Stimulated activated CD8-positive, alpha-beta memory T cell treated with anti-CD3 and anti-CD28 coated beads, Interleukin-4, amount 100 ng/mL, for 1 hour (primary cell): ENCODE results near the gene SMIM7.

Source experiments
- DNase-seq, 2 donors: peaks; one replicate each; pipeline ENCODE4 v3.0.0-alpha.2; 2020; ENCODE audit warnings: low read depth in 2 of 2, low spot score in 1 of 2

SMIM7 gene

DNA sequence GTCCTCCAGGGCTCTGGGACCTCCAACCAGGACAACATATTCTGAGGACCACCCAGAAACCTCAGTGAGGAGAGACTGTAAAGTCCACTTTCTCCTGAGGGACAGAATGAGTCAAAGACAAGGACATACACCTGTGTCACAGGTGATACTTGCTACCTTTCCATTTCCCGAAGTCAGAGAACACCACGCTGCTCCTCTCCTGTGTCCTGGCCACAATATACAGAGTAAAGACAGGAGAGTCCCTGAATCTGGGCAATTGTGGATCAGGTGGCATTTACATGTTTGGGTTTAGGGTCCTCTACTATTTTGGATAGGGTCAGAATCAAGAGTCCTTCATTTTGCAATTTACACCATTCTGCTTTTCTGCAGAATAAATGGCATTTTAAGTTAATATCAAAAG, 36.9 kb downstream of the SMIM7 start:
- DNase-seq, result no peak

DNA sequence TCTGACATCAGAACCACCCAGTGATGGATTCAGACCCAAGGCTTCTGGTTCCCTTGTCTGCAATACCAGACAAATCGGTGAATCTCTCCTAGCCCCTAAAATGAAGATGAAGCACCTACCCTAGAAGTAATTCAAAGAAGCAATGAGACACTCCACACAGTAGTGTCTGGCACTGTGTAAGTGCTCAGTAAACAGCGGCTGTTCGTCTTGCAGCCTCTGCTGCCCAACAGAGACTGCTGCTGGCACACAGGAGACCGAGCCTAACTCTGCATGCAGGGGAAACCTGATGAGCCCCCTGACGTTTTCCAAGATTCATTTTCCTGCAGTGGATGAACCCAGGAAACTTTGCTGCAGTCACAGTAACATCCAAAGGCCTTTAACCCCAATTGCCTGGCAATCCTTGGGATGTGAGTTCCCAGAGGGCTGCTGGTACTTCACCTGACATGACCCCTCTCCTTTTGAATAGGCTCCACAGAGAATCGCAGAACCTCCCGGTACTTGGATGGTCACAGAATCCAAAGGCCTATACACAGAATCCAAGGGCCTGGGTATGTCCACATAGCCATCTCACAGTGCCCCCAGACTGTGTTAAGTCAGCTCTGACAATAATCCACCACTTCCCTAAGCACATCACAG, 38.7 kb downstream of the SMIM7 start:
- DNase-seq, result no peak

DNA sequence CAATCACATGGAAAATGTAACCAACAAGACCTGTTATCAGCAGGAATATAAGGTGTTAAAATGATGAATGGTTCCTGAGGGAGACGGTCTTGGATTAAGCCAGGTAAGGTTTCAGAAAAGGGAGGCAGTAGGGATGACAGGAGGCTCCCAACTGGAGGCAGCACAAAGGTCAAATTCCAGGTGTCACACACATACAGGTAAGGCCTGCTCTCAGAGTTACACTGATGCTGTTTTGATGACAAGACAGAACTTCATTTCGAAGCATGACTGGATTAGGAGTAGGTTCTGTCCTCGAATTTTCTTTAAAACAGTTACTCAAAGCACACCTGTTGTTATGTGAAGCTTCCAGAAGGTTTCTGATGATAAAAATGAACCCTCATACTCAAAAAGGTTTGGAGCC, 39.4 kb downstream of the SMIM7 start:
- no peak for DNase-seq

DNA sequence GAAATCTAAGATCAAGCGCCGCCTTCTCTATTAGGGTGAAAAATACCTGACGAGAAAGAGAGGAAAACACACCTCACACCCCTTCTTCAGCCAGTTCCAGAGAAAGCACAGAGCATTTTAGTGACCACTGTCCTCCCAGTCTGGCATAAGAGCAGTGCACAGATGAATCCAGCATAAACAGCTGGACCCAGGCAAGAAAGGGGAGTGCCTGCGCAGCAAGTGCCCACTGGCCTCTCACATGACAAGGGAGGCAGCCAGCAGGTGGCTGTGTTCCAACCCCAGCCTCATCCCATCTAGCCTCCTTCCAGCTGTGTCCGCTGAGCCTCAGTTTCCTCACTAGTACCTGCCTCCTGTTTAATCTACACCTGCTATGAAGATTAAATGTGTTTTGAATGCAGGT, 39.9 kb downstream of the SMIM7 start:
- no peak for DNase-seq

DNA sequence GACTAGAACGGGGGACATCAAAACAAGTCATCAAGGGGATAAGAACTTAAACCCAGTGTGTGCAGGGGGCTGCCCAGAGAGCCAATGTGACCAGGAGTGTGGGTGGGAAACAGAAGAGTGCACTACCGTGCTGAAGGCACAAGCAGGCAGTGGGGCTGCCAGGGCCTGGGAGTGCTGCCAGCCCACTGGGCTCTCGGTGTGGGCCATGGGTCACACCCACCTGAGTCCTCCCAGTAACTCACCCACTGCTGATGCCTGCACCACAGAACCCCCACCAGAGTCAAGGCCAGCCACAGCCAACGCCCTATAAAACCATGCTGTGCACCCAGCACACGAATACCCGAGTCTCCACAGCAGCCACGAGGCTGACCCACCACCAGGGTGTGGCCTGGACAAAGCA, 40.5 kb downstream of the SMIM7 start:
- DNase-seq, result no peak

DNA sequence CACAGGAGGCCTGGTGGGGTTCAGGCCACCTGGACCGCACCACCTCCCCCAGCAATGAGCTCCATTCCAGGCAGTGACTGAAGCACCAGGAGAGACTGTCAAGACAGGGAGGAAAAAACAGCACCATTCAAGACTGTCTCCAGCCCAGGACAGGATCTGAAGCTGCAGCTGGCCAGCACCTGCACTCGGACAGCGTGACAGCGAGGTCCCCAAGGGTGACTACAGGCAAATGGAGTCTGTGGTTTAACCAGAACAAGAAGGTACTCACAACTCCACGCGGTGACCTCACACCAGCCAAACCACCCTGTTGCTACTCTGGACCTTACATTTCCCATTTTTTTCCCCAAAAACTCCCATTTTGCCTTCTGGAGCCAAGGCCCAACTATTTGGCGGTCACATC, 41.7 kb downstream of the SMIM7 start:
- DNase-seq, result no peak

DNA sequence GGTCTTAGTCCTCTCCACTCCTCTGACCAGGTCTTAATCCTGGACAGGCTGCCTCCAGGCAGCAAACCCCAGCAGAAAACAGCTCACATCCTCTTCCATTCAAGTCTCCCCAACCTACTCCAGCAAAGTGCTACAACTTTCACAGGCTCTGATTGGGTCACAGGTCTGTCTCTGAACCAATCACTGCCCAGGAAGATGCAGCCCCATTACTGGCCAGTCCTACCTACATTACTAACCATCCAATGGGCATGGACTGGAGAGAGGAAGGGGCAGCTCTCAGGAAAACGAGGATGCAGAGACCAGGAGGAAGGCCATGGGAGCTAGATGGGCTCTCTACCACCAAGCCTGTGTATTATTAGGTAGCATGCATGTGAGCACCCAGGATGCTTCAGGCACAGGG, 44.1 kb downstream of the SMIM7 start:
- no peak for DNase-seq

DNA sequence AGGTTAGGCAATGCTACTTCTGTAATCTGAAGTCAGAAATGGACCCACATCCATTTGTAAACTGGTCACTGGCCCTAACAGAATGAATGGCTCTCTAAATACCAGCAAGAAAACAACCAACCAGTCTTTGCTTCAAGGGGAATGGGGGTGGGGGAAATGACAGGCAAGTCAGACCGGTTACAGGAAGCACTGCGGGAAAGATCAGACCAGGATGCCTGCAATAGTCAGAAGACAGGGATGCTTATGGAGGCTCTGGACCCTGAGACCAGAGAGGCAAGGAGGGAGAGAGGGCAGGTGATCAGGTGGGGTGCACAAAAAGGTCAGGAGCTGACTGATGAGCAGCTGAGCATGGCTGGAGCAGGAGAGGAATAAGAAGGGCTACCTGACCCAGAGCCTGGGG, 45.0 kb downstream of the SMIM7 start:
- no peak for DNase-seq

DNA sequence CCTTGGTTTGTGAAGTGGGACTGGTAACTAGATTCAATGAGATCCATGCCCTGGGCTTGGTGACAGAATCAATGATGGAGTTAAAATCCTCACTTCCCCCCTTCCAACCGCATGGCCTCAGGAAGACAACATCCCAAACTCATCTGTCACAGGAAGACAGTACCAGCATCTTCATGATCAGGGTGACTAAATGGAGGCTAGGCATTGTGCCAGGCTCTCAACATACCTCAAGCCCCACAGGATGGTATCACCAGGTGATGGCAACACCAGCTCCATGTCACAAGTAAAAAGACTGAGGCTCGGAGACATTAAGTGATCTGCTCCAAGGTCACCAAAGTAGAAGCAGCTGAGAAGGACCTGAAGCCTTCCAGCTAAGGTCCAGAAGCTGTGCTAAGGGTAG, 46.1 kb downstream of the SMIM7 start:
- no peak for DNase-seq

DNA sequence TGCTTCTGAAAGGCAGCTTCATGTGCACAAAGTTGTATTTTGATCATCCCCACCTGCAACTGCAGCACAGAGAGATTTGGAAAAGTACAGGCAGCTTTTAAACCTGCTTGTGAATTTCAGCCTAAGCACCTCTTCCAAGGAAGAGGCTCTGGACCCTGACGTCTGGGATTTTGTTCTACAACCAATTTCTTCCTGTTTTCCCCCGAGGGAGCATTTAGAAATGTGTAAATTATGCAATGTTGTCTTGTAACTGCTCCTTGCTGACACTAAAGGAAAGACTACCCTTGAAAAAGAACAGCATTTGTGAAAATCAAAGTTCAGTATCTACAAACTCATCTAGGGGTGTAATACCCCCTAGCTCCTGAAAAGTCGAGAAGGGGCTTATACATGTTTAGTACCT, 47.3 kb downstream of the SMIM7 start:
- DNase-seq, result no peak

DNA sequence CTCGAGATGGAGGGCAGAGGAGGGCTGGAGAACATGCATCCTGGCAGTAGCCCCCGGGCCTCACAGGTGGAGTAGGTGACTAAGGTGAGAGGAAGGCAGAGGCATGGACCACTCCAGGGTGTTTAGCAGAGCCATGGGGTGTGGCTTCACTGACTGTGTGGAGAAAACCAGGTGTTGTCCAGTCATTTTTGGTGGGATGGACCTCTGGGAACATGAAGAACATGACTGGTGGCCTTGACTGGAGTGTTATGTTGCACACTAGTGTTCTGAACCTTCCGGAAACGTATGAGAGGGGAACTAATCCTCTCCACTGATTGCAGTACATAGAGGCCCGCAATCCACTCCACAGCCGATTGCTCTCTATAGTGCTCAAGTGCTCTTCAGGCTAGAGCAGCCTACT, 48.8 kb downstream of the SMIM7 start:
- no peak for DNase-seq

DNA sequence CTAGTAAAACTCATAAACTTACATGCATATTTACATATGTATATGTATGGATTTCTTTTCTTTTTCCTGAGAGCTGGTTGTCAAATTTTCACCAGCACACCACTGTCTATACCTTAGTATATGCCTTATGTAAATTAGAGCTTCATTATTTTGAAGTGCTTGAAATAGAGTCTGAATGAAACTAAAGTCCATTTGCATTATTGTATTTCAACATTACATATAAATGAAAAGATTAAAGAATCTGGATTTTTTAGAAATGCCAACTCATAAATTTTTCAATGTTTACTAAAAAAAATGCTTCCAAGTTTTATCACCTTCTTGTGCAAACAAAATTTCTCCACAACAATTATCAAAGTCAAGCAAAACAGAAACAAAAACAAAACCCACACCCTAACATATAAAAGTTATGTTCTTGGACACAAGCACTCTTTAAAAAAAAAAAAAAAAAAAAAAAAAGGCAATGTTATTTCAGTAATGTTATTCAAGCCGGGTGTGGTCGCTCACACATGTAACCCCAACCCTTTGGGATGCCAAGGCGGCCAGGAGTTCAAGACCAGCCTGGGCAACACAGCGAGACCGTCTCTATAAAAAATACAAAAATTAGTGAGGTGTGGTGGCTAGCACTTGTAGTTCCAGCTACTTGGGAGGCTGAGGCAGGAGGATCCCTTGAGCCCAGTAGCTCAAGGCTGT, 50.3 kb downstream of the SMIM7 start:
- no peak for DNase-seq

DNA sequence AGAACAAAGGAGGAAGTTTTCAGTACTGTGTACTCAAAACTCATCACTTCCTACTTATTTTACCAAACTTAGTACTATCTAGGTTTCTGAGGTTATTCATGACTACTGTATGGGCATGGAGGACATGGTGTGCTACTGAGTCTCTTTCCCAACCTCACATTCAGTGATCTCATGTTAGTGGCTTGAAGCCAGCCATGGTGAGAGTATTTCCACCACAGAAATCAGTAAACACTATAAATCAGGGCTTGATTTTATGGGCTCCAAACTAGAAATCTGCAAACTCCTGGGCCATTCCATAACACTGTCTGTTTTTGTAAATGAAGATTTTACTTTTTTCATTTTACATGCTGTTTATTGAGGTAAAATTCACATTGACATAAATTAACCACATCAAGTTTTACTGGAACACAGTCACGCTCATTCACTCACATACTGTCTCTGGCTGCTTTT, 51.6 kb downstream of the SMIM7 start:
- DNase-seq, result no peak

DNA sequence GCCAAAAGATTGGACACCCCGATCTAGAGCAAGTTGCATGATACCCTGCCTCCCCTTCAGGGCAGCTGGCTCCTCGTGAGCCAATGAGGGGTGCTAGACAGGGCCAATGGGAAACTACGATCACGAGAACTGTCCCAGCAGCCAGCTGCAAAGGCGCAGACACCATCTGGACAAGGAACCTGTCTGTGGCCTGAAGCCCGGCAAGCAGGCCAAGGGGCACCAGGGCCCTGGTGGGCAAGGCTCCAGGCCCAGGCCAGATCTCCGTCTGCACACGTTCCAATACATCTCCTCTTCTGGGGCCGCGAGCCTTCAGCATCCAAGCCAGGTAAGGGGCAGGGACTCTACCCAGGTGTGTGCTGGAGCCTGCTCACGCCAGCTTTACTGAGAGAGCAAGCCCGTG, 52.1 kb downstream of the SMIM7 start:
- no peak for DNase-seq

DNA sequence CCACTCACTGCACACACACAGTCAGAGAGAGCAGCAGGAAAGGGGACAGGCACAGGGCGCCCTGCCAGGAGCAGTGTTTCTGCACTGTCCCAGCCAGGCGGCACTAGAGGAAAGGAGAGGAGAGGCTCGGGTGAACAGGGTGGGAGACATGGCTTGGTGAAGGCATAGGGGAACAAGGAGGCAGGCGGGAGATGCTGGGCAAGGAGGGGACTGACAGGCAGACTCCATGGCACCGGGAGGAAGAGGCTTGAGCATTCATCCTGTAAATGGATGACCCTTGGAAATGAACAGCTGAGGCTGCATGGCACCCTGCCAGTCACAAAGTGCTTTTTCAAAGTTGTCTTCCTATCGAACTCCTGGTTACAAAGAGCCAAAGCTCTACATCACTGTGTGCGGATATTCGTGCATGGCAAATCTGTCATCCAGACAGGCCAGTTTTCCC, 54.4 kb downstream of the SMIM7 start:
- DNase-seq, result no peak

DNA sequence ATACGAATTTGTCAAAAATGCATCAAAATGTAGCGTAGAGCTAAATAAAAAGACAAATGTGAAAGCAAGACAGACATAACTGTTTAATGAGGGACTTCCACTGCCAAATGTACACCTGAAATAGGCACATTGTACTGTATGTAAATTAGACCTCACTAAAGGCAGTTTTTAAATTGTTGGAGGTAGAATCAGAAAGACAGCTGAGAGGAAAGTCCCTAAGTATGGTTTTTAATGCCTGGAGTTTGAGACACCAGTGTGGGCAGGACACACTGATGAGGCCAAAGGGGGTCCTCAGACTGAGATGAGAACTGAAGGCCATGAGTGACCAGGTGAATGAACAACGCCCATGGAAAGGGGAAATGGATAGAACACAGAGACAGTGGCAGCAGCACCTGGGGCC, 54.8 kb downstream of the SMIM7 start:
- DNase-seq, result no peak

DNA sequence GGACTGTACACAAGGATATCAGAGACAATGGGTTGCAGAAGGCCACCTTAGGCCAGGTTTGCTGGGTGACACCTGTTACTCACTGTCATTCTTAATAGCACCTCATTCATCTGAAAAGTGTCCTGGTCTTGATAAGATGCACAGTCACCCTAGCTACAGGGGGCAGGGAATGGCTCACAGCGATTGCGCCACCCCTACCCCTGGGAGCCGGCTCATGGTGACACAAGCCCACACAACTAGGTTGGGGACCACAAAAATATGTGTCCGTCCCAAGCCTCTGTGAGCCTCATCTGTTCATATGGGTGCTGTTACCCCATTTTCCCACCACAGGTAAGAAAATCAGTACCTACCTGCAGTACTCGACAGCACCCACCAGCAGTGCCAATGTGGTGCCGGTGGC, 55.3 kb downstream of the SMIM7 start:
- DNase-seq, result no peak

DNA sequence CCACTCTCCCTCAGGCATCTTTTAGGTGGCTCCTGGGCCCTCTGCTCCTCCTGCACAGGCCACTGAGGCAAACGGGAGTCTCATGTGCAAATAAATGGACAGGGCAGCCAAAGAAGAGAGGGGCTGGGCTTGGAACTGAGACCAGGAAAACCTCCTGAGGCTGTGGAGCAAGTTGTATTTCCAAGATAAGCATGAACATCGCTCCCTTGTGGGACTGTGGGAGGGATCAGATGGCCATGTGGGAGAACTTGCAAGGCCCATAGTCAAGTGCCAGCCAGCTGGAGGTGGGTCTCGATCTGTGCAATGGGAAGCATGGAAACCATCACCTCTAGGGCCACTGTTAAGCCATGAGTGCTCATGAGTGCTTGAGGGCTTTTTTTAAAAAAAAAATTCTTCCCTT, 56.9 kb downstream of the SMIM7 start:
- no peak for DNase-seq

DNA sequence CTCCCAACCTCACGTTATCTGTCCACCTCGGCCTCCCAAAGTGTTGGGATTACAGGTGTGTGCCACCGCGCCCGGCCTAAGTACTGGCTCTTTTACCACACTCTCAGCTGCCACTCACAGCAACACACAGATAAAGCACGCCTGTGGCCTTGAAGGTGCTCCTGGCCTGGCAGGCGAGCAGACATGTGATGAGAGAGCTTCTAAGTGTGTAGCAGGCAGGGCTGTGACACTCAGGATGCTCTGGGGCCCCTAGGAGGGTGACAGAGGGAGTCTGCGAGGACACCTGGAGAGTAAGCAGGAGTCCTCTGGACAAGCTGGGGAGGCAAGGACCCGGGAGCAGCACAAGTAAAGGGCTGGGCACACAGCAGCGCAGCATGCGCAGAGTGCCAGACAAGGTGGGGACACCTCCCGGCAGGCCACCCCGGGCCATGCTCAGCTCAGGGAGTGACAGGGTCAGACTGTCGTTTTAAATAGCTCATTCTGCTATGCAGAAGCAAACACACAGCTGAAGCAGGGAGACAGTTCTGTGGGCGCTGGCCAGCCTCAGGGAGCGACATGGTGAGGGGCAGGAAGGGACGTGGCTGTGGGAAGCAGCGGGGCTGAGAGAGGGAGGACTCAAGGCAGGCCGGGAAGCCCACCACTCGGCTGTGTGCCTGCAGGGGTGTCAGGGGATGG, 58.4 kb downstream of the SMIM7 start:
- DNase-seq, result no peak

DNA sequence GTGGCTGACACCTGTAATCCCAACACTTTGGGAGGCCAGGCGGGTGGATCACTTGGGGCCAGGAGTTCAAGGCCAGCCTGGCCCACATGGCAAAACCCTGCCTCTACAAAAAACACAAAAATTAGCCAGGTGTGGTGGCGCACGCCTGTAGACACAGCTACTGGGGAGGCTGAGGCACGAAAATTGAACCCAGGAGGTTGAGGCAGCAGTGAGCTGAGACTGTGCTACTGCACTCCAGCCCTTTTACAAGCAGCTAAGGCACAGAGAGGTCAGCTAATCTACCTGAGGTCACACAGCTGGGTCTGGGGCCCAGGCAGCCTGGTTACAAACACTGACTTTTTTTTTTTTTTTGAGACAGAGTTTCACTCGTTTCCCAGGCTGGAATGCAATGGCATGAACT, 59.1 kb downstream of the SMIM7 start:
- DNase-seq, result no peak

DNA sequence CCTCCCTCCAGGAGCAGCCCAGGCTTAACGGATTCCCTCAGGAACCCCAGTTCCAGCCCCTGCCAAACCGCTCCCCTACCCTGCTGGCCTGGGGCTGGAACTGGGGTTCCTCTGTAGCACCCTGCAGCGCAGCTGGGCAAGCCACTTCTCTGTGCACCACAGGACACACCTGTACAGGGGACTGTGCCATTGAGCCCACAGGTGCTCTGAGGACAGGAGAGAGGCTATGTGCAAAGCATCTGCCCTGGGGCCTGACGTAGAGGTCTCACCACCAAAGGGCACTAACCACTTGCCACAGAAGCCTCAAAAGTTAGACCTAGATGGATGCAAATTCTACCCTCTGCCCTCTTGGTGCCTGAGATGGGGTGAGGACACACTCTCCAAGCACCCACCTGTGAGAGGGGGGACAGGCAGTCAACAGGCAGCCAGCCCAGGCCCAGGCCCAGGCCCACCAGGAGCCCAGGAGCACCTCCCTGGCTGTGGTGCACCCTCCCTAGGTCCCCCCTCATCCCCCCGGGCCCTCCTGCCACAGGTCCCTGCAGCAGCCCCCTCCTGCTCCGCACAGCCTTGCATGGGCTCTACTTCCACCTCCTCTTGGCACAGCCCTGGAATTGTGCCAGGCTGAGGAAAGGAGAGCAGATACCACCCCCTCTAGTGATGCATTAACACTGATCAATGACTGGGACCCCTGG, 60.1 kb downstream of the SMIM7 start:
- no peak for DNase-seq

DNA sequence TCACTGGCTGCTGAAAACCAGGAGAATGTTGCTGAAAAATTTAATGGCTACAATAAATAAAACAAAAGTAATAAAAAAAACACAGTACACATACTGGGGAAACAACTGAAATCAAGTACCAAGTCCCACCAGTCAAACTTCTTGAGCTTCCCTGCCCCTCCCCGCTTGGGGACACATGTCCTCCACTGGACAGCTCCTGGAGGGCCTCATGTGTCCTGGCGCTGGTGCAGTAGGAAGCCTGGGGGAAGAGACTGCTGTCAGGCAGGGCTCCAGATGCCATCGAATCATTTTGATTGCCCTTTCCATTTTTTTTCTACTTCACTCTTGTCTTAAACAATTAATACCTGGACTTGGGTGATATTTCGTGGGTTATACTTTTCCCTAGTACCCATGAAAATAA, 61.1 kb downstream of the SMIM7 start:
- DNase-seq, result no peak
